Measurements from ENCODE around the gene NR0B1.

NR0B1 gene

GRCh38 chrX:30270639-30271038 is 38.6 kb downstream of the NR0B1 start:
- DNase-seq (ENCODE audit: low spot score): no peak

- DNase-seq (ENCODE audit: low spot score): no peak
These were observed 46.4 kb downstream of the NR0B1 start for GRCh38 chrX:30262763-30263162.

GRCh38 chrX:30261012-30261411 is 48.2 kb downstream of the NR0B1 start:
- DNase-seq (ENCODE audit: low spot score): no peak

- no peak for DNase-seq (ENCODE audit: low spot score)
These were observed 49.3 kb downstream of the NR0B1 start for GRCh38 chrX:30259927-30260326.
